GM19099 (cell line): ENCODE results near the gene HMCN2.

ENCODE experiments used
- POLR2A ChIP-seq: IDR thresholded peaks from 3 replicates; pipeline ENCODE4 v1.6.1; 2011; ENCODE audit warnings: low read depth; ENCODE audit not compliant: insufficient read length; ENCODE audit errors: extremely low read depth

HMCN2 gene

DNA sequence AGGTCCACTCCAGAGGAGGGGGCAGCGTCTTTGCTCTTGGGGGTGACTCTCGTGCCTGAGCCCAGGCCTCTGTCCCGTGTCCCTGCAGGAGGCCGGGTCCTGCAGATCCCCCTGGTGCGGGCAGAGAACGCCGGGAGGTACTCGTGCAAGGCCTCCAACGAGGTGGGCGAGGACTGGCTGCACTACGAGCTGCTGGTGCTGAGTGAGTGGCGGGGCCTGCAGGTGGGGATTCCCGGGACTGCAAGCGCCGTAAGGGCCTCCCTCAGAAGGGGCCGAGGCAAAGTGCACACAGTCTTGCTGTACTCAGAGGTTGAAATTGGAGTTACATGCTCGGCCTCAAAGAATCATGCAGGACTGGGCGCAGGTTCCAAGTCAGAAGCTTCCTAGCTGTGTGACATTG is 116.5 kb downstream of the HMCN2 start:
- TF ChIP-seq POLR2A: no peak

DNA sequence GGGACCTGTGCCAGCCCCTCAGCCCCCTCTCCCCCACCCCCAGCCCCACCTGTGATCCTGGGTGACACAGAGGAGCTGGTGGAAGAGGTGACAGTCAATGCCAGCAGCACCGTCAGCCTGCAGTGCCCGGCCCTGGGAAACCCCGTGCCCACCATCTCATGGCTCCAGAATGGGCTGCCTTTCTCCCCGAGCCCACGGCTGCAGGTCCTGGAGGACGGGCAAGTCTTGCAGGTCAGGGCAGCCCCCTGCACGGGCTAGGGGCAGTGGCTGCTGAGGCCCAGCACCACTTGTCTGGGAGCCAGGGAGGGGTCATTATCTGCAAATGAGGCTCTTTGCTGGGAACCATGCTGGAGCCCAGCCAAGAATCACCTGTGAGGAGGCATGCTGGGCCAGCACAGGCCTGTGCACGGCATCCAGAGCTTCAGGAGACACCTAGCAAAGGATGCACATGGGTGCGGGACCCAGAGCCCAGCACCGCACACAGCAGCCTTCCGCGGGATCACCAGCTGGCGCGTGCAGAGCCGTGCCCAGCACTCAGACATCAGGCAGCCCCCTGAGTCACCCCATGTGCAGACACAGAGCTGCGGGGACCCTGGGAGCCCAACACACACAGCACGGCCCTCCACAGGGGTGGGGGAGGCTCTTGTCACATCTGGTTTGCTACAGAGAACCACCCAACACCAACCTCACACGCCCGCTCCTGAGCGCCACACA is 117.2 kb downstream of the HMCN2 start:
- no peak for TF ChIP-seq POLR2A

DNA sequence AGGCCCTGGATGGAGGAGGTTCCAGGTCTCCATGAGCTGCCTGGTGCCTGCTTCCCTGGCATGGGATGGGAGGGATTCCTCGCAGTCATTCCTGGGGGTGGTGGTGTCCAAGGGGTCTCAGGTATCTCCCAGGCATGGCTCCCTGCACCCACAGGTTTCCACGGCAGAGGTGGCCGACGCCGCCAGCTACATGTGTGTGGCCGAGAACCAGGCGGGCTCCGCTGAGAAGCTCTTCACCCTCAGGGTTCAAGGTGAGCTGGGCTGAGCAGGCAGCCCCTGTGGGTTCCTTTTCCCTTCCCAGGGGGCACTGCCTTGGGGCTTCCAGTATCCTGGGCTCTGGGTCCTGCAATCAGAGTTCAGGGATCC is 117.8 kb downstream of the HMCN2 start:
- no peak for TF ChIP-seq POLR2A

DNA sequence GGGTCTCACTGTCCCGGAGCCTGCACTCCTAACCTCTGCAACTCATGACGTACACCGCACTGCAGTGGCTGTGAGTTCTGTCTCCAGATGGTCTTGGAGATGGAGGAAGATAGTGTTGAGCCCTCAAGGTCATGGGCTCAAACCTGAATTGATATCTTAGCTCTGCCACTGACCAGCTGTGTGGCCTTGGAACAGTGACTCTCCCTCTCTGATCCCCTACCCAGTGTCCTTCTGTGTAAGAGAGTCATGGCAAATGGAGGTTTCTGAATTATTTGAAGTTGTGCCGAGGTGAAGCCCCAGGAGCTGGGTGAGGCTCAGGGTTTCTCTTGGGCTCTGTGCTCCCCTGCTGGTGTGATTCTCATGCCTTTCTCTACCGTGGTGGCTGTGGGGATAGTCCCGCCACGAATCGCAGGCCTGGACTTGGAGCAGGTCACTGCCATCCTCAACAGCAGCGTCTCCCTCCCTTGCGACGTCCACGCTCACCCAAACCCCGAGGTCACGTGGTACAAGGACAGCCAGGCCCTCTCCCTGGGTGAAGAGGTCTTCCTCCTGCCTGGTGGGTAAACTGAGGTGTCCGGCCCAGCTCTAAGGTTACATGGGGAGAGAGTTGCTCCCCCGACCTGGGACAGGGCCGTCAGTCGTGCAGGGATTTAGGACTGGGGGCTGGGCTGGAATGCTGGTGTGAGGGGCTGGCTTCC is 118.6 kb downstream of the HMCN2 start:
- no peak for TF ChIP-seq POLR2A

DNA sequence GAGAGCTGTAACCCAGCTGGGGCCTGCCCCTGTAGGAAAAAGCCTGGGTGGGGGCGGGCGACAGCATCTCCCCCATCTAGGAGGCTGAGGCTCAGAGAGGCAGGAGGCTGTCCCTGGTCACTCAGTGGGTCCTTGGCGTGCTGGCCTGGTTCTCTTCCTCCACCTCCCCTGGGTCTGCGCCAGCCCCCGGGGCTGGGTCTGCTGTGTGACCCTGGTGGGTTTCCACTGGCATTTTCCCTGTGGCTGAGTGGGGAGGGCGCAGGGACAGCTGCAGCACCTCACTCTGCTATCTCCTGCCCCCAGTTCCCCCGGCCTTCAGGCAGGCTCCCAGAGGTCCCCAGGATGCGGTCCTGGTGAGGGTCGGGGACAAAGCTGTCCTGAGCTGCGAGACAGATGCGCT is 119.7 kb downstream of the HMCN2 start:
- no peak for TF ChIP-seq POLR2A

DNA sequence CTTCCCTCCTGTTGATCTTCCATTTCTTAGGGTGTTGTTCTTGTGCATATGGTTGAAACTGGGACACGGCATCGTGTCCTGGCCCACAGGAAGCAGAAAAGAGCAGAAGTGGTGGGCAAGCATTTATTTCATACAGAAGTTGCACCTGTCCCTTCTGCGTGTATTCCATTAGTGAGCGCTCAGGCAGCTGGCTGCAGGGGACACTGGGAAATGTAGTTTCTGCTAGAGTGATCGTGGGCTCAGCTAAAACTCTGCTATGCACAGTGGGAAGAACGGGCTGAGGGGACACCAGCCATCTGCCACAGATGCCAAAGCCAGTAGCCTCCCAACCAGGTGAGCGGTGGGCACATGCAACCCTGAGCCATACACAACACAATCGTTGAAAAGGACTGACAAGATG is 121.8 kb downstream of the HMCN2 start:
- TF ChIP-seq POLR2A: no peak

DNA sequence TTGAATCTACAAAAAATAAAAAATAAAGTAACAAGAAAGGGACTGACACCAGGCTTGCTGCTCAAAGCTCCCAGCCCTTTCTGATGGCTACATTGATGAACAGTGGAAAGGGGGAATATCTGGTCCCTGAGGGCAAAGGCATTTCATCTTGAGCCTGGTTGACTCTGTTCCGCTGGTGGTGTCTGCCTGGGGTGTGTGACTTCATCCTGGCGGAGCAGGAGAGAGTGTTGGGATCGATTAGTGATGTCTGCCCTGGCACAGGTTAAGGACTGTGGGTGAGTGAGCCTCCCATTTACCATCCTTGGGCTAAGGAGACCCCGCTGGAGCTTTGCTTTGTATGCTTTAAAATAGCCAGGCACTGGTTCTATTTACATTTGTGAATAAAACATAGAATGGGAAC is 122.3 kb downstream of the HMCN2 start:
- no peak for TF ChIP-seq POLR2A

DNA sequence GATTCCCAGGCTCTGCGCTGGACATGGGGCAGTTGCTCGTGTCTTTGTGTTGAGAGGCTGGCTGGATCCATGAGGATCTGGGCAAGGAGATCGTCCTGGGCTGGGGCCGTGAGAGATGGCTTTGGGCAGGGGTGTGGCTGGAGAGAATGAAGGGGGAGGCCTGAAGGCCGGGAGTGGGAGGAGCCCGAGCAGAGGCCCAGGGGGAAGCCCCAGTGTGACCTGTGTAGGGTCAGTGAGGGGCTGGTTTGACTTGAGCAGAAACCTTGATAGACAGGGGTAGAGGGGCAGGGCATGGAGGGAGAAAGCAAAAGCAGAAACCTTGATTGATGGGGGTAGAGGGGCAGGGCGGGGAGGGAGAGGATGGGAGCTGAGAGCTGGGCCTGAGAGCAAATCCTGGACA is 124.8 kb downstream of the HMCN2 start:
- no peak for TF ChIP-seq POLR2A

DNA sequence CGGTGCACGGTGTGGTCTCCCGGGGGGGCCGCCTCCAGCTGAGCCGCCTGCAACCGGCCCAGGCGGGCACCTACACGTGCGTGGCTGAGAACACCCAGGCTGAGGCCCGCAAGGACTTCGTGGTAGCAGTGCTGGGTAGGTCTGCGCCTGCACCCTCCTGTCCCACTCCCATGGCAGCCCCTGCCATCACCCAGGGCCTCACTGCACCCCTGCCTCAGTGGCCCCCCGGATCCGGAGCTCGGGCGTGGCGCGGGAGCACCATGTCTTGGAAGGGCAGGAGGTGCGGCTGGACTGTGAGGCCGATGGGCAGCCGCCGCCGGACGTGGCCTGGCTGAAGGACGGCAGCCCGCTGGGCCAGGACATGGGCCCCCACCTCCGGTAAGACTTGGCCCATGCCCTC is 125.4 kb downstream of the HMCN2 start:
- TF ChIP-seq POLR2A: no peak

DNA sequence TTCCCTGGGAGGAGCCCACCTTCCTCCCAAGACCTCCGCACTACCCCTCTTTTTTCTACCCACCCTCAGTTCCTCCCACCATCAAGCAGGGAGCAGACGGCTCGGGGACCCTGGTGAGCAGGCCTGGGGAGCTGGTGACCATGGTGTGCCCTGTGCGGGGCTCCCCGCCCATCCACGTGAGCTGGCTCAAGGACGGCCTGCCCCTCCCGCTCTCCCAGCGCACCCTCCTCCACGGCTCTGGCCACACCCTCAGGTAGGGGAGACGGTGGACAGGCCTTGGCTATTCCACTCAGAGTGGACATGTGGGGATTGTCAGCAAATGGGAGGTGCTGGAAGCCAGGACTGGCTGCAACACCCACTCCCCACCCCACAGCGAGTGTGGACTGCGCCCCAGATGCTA is 126.3 kb downstream of the HMCN2 start:
- TF ChIP-seq POLR2A: no peak

DNA sequence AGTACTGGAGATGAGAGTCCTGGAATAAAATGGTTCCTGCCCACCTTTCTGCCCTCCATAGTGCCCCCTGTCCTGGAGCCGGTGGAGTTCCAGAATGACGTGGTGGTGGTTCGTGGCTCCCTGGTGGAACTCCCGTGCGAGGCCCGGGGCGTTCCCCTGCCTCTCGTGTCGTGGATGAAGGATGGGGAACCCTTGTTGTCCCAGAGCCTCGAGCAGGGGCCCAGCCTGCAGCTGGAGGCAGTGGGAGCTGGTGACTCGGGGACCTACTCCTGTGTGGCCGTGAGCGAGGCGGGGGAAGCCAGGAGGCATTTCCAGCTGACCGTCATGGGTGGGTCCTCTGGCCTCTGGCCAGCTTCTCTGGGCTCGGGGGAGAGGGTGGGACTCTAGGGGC is 128.1 kb downstream of the HMCN2 start:
- TF ChIP-seq POLR2A: no peak

DNA sequence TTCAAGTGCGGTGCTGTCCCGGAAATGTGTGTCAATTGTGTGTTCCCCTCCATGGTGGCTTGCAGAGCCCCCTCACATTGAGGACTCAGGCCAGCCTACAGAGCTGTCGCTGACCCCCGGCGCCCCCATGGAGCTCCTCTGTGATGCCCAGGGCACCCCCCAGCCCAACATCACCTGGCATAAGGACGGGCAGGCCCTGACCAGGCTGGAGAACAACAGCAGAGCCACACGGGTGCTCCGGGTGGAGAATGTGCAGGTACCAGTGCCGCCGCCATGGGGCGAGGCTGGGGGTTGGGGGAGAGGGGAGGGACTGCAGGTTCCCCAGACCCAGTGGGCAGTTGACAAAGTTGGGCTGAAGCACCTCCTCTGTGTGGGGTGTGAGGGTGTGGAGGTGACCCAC is 128.8 kb downstream of the HMCN2 start:
- no peak for TF ChIP-seq POLR2A

DNA sequence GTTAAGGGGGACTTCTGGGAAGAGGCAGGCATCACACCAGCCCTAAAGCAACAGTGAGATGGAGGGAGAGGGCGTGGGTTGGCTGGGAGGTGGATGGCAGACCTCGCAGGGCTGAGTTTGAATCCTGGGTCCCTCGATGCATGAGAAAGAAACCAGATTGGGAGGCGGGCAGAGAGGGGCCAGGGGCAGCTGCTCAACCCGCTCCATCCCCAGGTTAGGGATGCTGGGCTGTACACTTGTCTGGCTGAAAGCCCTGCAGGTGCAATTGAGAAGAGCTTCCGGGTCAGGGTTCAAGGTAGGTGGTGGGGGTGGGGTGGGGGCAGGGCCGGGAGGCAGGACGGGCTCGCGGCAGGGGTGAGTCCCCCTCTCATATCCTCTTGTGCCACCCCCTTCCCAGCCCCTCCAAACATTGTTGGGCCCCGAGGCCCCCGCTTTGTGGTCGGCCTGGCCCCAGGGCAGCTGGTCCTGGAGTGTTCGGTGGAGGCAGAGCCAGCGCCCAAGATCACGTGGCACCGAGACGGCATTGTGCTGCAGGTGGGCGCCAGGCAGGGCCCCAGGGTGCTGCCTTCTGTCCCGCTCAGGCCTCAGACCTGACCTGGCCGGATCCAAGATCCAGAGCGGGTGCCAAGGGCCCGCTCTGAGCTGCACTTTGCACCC is 129.4 kb downstream of the HMCN2 start:
- no peak for TF ChIP-seq POLR2A

DNA sequence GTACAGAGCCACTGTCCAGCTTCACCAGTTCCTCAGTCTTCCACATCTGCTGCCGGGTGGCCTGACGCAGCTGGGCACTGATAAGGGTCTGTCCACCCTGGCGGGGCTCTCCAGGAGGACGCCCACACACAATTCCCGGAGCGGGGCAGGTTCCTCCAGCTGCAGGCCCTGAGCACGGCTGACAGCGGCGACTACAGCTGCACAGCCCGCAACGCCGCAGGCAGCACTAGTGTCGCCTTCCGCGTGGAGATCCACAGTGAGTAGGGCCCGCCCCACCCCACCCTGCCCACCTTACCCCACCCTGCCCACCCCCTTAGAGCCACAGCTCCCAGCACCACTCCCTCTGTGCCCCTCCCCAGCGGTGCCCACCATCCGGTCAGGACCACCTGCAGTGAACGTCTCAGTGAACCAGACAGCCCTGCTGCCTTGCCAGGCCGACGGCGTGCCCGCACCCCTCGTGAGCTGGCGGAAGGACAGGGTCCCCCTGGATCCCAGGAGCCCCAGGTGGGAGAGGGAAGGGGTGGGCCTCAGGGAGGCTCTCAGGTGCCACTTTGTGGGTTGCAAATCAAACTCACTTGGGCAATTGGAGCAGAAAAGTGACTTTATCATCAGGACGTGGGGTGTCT is 130.4 kb downstream of the HMCN2 start:
- no peak for TF ChIP-seq POLR2A

DNA sequence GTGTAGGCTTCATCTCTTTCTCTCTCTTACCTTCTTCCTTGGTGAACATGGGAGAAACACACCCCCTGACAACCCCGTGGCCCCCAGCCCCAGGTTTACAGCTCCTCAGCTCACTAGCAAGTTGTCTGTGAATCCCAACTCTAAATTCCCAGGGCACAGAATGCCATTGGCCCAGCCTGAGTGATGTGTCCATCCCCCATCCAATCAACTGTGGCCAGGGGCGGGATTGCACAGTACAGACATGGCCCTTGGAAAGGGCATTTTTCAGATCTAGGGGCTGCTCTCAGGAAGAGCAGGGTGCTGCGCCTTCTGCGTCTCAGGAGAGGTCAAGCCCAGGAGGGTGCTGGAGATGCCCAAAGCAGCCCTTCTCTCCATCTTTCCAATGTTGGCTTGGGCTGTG is 131.0 kb downstream of the HMCN2 start:
- no peak for TF ChIP-seq POLR2A
